ENCODE data around the gene GPC6. TPM values are rescaled to one million over a fixed set of nuclear protein-coding genes. Genes with fewer than 3 reads are reported as not detected.
A peak's percentile ranks its signal among the peaks of the same experiment; 100 is the strongest.

GPC6 gene
- total RNA-seq, 2 donors from 2014 or later = 1.6 to 4.0 TPM

DNA sequence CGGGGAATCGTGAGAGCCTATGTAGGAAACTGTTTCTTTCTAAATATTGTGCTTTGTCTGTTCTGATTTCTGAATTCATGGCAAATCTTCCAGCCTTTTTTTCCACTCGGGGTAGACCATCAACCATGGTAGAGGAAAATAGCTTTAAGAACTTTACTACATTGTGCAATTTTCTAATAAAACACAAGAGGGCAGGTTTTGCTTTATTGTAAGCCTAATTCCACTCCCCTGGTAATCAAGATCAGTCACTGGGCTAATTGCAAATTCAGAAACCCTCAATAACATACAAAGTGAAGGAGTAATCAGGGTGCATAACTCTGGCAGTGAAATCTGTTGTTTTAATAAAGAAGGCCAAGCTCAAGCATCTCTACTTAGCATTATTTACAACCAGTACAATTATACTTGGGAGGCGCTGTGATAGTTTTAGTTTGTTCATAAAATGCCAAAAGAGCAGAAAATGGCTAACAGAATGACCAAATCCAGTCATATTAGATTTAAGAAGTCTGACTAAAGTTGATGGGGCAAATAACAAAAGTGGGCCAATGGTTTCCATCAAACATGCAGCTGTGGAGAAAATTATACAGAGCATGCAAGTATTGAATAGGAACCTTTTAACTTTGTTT is 1209.1 kb downstream of the GPC6 start:
- ATAC-seq (peak; percentile 78), DNase-seq (no peak)
- TF ChIP-seq, protein P1, sequence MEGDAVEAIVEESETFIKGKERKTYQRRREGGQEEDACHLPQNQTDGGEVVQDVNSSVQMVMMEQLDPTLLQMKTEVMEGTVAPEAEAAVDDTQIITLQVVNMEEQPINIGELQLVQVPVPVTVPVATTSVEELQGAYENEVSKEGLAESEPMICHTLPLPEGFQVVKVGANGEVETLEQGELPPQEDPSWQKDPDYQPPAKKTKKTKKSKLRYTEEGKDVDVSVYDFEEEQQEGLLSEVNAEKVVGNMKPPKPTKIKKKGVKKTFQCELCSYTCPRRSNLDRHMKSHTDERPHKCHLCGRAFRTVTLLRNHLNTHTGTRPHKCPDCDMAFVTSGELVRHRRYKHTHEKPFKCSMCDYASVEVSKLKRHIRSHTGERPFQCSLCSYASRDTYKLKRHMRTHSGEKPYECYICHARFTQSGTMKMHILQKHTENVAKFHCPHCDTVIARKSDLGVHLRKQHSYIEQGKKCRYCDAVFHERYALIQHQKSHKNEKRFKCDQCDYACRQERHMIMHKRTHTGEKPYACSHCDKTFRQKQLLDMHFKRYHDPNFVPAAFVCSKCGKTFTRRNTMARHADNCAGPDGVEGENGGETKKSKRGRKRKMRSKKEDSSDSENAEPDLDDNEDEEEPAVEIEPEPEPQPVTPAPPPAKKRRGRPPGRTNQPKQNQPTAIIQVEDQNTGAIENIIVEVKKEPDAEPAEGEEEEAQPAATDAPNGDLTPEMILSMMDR (IDR thresholded peaks at IDR 0.05) = peak; percentile 30 to 73 (median 60)
- TF ChIP-seq POLR2A (IDR thresholded peaks at IDR 0.05) = no peak
- Histone ChIP-seq H3K27ac (no peak overlapping the region), H3K9me3 (no peaks in the 10 kb centered on the region), H3K36me3 (replicated peaks in 1 of 2; ENCODE audit: insufficient read depth in 1 of 2, low read depth in 2 of 2) (no peaks in the 10 kb centered on the region), H3K27me3 (no peaks in the 10 kb centered on the region), H3K4me3 (no peak overlapping the region), H3K4me1 (no peaks in the 10 kb centered on the region)
- intact Hi-C loops (cut with DNase I) = no loop called here
- WGBS, 2 donors = 29 to 33% methylated on average over 4 of the region's 4 CpGs

DNA sequence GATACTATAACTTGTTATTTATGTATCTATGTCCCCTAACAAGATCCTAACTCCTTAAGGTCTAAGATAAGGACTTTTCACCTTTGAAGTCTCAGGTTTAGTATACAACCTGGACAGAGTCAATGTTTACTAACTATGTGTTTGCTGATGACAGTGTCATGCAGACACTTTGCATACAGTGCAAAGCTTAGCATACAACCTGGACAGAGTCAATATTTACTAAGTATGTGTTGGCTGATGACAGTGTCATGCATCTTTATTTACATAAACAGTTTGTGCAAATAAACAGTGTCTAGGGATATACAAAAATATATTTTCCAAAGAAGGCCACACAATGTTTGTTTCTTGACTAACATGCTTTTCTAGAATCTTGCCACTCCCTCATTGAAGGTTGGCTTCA is 1218.2 kb downstream of the GPC6 start:
- no peak for DNase-seq
- ATAC-seq = no peak
- Histone ChIP-seq H3K4me1 (no peaks in the 10 kb centered on the region), H3K36me3 (replicated peaks in 1 of 2; ENCODE audit: insufficient read depth in 1 of 2, low read depth in 2 of 2) (no peaks in the 10 kb centered on the region), H3K27ac (no peak overlapping the region), H3K9me3 (no peaks in the 10 kb centered on the region), H3K4me3 (no peak overlapping the region), H3K27me3 (no peaks in the 10 kb centered on the region)
- intact Hi-C loops (cut with DNase I) = no loop called here
- TF ChIP-seq, protein P1 (IDR thresholded peaks at IDR 0.05) = no peak
- TF ChIP-seq POLR2A (IDR thresholded peaks at IDR 0.05) = no peak

DNA sequence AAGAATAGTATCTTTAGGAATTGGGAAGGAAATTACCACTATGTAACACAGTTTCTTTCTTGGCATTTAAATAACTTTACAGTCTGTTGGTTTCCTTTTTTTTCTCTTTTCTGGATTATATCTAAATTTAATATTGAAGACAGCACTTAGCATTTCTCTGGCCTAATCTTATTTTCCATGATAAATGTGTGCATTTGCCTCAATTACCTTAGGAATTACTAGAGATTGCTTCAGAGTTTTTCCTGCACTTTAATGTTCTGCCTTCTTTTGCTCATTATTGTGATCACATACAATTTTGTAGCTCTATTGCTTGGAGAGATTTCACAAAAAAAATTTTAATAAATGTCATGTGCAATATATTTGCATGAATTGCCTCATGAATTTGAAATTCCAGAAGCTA is 1227.7 kb downstream of the GPC6 start:
- intact Hi-C loops (cut with DNase I) = no loop called here
- H3K27ac ChIP-seq = no peak overlapping the region
- ATAC-seq = no peak
- no peak overlapping the region for H3K4me3 ChIP-seq
- H3K27me3 ChIP-seq = no peaks in the 10 kb centered on the region
- H3K9me3 ChIP-seq = no peaks in the 10 kb centered on the region
- no peak for TF ChIP-seq POLR2A (IDR thresholded peaks at IDR 0.05)
- TF ChIP-seq, protein P1 (IDR thresholded peaks at IDR 0.05) = no peak
- DNase-seq = no peak
- no peaks in the 10 kb centered on the region for H3K36me3 ChIP-seq (replicated peaks in 1 of 2; ENCODE audit: insufficient read depth in 1 of 2, low read depth in 2 of 2)
- H3K4me1 ChIP-seq = no peaks in the 10 kb centered on the region

DNA sequence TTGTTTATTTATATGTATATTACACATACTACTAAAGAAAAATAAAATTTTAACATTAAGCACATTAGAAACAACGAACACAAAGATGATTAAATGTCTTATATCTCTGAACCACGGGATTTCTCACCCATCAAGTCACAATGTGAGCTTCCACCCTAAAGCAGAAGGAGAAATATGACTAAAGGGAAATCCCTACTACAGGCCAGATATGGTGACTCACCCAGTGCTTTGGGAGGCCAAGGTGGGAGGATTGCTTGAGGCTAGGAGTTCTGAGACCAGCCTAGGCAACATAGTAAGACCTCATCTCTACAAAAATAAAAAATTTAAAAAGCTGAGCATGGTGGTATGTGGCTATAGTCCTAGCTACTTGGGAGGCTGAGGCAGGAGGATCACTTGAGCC is 1228.3 kb downstream of the GPC6 start:
- ATAC-seq (no peak), DNase-seq (no peak)
- no peaks in the 10 kb centered on the region for H3K9me3 ChIP-seq
- H3K36me3 ChIP-seq (replicated peaks in 1 of 2; ENCODE audit: insufficient read depth in 1 of 2, low read depth in 2 of 2) = no peaks in the 10 kb centered on the region
- intact Hi-C loops (cut with DNase I) = no loop called here
- no peaks in the 10 kb centered on the region for H3K27me3 ChIP-seq
- 79 to 84% methylated on average over 2 of the region's 2 CpGs for WGBS, 2 donors
- H3K27ac ChIP-seq = no peak overlapping the region
- H3K4me3 ChIP-seq = no peak overlapping the region
- H3K4me1 ChIP-seq = no peaks in the 10 kb centered on the region
- TF ChIP-seq, protein P1 (IDR thresholded peaks at IDR 0.05) = no peak
- TF ChIP-seq POLR2A (IDR thresholded peaks at IDR 0.05) = no peak

DNA sequence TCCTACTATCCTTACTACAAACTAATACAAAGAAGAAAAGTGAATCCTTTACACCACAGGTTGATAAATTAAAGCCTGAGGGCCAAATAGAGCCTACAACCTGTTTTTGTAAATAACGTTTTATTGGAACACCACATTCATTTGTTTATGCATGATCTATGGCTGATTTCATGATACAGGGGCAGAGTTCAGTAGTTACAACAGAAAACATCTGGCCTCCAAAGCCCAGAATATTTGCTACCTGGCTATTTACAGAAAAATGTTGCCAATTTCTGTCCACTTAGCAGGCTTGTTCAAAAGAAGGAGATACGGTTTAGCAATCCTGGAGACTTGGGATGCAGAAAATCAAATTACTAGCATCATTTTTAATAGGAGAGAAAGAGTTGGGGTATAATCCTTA is 1228.8 kb downstream of the GPC6 start:
- 40 to 45% methylated on average over 2 of the region's 2 CpGs for WGBS, 2 donors
- Histone ChIP-seq H3K27me3 (no peaks in the 10 kb centered on the region), H3K36me3 (replicated peaks in 1 of 2; ENCODE audit: insufficient read depth in 1 of 2, low read depth in 2 of 2) (no peaks in the 10 kb centered on the region), H3K27ac (no peak overlapping the region), H3K4me3 (no peak overlapping the region), H3K4me1 (no peaks in the 10 kb centered on the region), H3K9me3 (no peaks in the 10 kb centered on the region)
- ATAC-seq (no peak), DNase-seq (no peak)
- intact Hi-C loops (cut with DNase I) = no loop called here
- TF ChIP-seq POLR2A (IDR thresholded peaks at IDR 0.05) = no peak
- TF ChIP-seq, protein P1 (IDR thresholded peaks at IDR 0.05) = no peak
